Subcutaneous abdominal adipose tissue (tissue), 5 donors: Measurements from ENCODE around the gene TNFRSF25.
"Not testable (repeated sequence)": the region's sequence is repeated elsewhere in the genome, so short reads cannot be mapped to it uniquely, and the experiment has no call there.

ENCODE experiments used
- H3K27ac ChIP-seq: one replicate; pipeline ENCODE4 v1.7.0; 2013; ENCODE audit warnings: low read depth, mild to moderate bottlenecking, inconsistent platforms, low read length, moderate library complexity
- H3K27me3 ChIP-seq, 5 donors: one replicate each; pipeline ENCODE4 v1.7.0; 2013; ENCODE audit warnings: low read length in 5 of 5, inconsistent platforms in 1 of 5; ENCODE audit not compliant: control insufficient read depth in 5 of 5, insufficient read depth in 4 of 5
- H3K36me3 ChIP-seq, 5 donors: one replicate each; pipeline ENCODE4 v1.7.0; 2013; ENCODE audit warnings: low read length in 5 of 5; ENCODE audit not compliant: control insufficient read depth in 5 of 5, insufficient read depth in 5 of 5
- H3K4me1 ChIP-seq, 5 donors: one replicate each; pipeline ENCODE4 v1.7.0; 2013; ENCODE audit warnings: low read length in 5 of 5, mild to moderate bottlenecking in 3 of 5, moderate library complexity in 1 of 5; ENCODE audit not compliant: control insufficient read depth in 5 of 5, insufficient read depth in 5 of 5
- H3K4me3 ChIP-seq, 5 donors: one replicate each; pipeline ENCODE4 v1.7.0; 2013; ENCODE audit warnings: low read length in 5 of 5, low read depth in 1 of 5
- H3K9ac ChIP-seq, 5 donors: one replicate each; pipeline ENCODE4 v1.7.0; 2013; ENCODE audit warnings: low read length in 5 of 5, mild to moderate bottlenecking in 4 of 5, moderate library complexity in 3 of 5
- H3K9me3 ChIP-seq, 5 donors: one replicate each; pipeline ENCODE4 v1.7.0; 2013; ENCODE audit warnings: low read length in 5 of 5; ENCODE audit not compliant: control insufficient read depth in 5 of 5
- donor health status: healthy.
- donor health status: healthy.
- donor health status: healthy.
- donor health status: healthy.
- donor health status: healthy.

TNFRSF25 gene

DNA sequence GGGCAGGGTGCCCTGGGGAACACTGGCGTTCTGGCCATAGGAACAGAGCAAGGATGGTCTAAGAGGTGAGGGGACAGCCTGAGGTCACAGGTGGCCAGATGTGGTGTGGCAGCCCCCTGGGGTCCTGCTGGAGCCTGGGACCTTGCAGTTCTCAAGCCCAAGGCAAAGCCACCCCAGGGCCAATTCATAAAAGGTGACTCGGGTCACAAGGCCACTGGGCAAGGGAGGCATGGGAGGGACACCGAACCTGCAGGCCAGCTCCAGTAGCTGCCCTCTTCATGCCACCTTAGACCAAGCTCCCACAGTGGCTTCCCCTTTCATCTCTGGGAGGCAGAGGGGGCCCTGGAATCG is 19.3 kb downstream of the TNFRSF25 start:
- no peak overlapping the region for H3K4me3 ChIP-seq
- H3K27me3 ChIP-seq: peaks cover 30 to 49% (median 43%) of the 10 kb centered on the region in 5 donors
- H3K27ac ChIP-seq: no peak overlapping the region

DNA sequence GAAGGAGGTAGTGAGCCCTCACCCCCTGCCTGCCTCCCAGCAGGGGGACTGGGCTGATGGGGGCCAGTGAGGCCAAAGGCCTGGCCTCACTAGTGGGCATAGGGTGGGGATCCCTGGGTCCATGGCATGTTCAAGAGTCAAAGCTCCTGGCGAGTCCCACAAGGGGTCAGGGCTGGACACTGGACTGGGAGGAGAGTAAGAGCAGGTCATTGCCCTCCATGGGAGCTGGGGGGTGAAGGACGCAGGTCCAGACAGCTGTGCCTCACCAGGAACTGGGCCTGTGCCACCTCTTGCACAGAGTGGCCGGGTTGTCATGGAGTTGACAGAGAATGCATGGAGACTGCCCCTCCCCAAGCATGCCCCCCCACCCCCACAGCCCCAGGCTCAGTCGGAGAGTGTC is 20.0 kb downstream of the TNFRSF25 start:
- not testable (repeated sequence) for H3K9ac ChIP-seq, H3K36me3 ChIP-seq, H3K27ac ChIP-seq, H3K4me3 ChIP-seq, H3K9me3 ChIP-seq
- peaks cover 0 to 24% (median 11%) of the 10 kb centered on the region in 5 donors for H3K4me1 ChIP-seq
- peaks cover 35 to 49% (median 44%) of the 10 kb centered on the region in 5 donors for H3K27me3 ChIP-seq

More for the DNA sequence above, 19.3 kb downstream of the TNFRSF25 start:
- Histone ChIP-seq H3K36me3 (no peaks in the 10 kb centered on the region), H3K9me3 (no peaks in the 10 kb centered on the region), H3K4me1 (peaks cover 0 to 23% (median 11%) of the 10 kb centered on the region in 5 donors), H3K9ac (no peak overlapping the region)

DNA sequence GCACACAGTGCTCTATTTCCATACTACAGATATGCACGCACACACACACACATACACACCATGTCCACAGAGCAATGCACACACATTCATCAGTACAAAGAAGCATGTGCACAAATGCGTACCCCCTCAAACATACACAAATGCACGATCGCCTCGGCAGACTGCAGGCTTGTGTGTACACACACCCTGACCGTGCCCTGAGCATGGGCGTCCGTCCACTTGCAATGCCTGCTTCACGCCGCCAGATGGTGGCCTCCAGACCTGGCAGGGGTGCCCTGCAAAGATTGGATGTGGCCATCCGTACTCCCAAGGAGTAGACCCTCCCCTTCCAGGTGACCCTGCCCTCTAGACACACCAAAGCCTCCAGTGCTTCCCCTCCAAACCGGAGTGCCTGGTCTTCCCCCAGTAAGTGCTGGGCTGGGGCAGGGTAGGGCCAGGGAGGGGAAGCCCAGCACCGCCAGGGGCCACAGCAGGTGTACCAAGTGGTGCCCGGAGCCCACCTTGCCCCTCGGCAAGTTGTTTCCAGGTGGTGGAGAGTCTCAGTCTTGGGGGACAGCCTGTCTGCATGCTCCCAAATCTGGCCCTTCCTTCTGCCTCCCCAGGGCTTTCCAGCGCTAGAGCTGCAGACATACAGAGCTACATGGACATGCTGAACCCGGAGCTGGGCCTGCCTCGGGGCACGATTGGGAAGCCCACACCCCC is 20.8 kb downstream of the TNFRSF25 start:
- Histone ChIP-seq H3K9me3 (no peaks in the 10 kb centered on the region), H3K4me3 (no peak overlapping the region), H3K4me1 (peaks cover 0 to 29% (median 11%) of the 10 kb centered on the region in 5 donors), H3K27me3 (peaks cover 31 to 47% (median 41%) of the 10 kb centered on the region in 5 donors), H3K27ac (no peak overlapping the region), H3K9ac (no peak overlapping the region), H3K36me3 (no peaks in the 10 kb centered on the region)

DNA sequence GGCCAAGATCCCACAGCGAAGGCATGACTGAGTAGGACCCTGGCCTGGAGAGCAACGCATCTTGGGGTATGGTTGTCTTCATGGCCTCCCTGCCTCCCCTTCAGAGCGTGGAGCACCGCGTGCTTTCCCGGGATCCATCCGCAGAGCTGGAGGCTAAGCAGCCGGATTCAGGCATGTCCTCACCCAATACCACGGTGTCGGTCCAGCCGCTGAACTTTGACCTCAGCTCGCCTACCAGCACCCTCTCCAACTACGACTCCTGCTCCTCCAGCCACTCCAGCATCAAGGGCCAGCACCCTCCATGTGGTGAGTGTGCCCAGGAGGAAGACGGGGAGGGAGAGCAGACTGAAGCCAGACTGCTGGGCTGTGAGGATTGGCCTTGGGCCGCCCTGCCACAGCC is 21.6 kb downstream of the TNFRSF25 start:
- no peaks in the 10 kb centered on the region for H3K9me3 ChIP-seq
- H3K9ac ChIP-seq: no peak overlapping the region
- H3K27me3 ChIP-seq: peaks cover 25 to 41% (median 36%) of the 10 kb centered on the region in 5 donors
- no peaks in the 10 kb centered on the region for H3K36me3 ChIP-seq
- H3K4me1 ChIP-seq: peaks cover 0 to 29% (median 10%) of the 10 kb centered on the region in 5 donors
- no peak overlapping the region for H3K27ac ChIP-seq
- no peak overlapping the region for H3K4me3 ChIP-seq

DNA sequence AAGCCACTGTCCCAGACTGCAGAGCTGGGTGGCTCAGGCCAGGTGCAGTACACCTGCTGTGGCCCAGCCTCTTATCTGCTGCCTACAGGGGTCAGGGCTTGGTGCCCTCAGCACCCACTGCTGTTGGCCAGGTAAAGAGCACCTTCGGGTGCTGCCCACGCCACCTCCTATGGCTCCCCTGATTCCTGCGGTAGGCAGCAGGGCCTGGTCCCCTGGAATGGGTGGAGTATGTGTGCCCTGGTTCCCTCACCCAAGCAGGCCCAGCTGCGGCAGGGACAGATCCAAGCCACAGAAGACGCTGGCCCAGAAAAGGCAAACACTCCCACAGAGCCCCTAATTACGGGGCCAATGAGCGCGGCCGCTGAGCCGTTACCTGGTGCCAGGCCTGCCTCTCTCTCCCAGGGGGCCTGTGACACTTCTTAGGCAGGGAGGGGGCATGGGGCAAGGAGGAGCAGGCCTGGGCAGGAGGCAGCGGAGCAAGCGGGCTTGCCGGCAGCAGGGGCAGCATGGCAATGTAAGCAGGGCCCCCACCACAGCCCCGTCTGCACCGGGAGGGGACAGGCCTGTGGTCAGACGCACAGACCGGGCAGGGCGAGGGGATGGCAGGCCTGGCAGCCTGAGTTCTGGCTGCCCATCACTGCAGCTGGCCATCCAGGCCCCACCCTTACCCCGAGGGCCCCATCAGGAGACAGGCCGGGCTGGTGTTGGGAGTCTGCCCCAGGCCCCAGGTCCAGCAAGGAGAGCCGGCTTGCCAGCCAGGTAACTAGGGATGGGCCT is 22.4 kb downstream of the TNFRSF25 start:
- H3K4me3 ChIP-seq: no peak overlapping the region
- no peak overlapping the region for H3K9ac ChIP-seq
- no peaks in the 10 kb centered on the region for H3K36me3 ChIP-seq
- H3K4me1 ChIP-seq: peaks cover 0 to 22% (median 6%) of the 10 kb centered on the region in 5 donors
- peaks cover 21 to 37% (median 33%) of the 10 kb centered on the region in 5 donors for H3K27me3 ChIP-seq
- no peaks in the 10 kb centered on the region for H3K9me3 ChIP-seq
- H3K27ac ChIP-seq: no peak overlapping the region

DNA sequence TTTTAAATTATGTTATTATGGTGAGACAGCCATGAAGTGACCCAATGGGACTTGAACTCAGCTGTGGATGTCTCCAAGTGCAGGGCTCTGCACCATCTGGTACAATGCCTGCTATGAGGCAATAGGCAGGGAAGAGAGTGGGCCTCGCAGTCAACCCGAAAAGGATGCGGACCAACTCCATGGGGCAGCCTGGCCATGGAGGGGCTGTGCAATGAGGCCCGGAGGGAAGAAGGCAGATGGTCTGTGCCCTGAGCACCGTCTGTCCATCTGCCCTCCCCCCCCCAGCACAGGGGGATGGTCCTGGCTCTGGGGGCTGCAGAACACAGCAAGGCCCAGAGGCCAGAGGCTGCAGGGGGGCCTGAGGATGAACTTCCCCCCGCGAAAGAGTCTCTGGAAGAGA is 24.4 kb downstream of the TNFRSF25 start:
- Histone ChIP-seq H3K27ac (no peak overlapping the region), H3K9me3 (no peaks in the 10 kb centered on the region), H3K36me3 (no peaks in the 10 kb centered on the region), H3K9ac (no peak overlapping the region), H3K4me1 (peaks cover 0 to 6% (median 3%) of the 10 kb centered on the region in 5 donors), H3K27me3 (peaks cover 10 to 27% (median 23%) of the 10 kb centered on the region in 5 donors), H3K4me3 (no peak overlapping the region)

DNA sequence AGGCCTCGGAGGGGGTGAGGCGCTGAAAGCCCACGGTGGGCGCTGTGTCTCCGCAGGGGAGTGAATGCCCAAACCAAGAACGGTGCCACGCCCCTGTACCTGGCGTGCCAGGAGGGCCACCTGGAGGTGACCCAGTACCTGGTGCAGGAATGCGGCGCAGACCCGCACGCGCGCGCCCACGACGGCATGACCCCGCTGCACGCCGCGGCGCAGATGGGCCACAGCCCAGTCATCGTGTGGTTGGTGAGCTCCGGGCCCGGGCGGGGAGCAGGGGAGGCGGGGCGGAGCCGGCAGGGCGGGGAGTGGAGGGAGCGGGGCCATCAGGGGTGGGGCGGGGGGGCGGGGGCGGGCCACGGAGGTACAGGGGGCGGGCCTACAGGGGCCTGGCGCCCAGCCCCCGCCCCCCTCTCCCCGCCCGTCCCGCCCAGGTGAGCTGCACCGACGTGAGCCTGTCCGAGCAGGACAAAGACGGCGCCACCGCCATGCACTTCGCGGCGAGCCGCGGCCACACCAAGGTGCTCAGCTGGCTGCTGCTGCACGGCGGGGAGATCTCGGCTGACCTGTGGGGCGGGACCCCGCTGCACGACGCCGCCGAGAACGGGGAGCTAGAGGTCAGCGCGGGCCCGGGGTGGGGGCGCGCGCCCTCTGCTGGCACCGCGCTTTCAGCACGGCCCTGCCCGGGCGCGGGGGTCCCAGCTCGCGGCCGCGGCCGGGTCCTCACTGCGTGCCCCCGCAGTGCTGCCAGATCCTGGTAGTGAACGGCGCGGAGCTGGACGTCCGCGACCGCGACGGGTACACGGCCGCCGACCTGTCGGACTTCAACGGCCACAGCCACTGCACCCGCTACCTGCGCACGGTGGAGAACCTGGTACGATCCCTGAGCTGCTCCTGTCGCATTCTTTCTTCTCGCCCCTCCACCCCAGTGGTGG is 25.5 kb downstream of the TNFRSF25 start:
- H3K4me1 ChIP-seq: peaks cover 0 to 6% (median 3%) of the 10 kb centered on the region in 5 donors
- no peaks in the 10 kb centered on the region for H3K36me3 ChIP-seq
- H3K4me3 ChIP-seq: peak overlapping the region in 1 of 5 donors; percentile 37
- H3K9ac ChIP-seq: no peak overlapping the region
- H3K9me3 ChIP-seq: no peaks in the 10 kb centered on the region
- H3K27me3 ChIP-seq: peaks cover 9 to 25% (median 24%) of the 10 kb centered on the region in 5 donors
- no peak overlapping the region for H3K27ac ChIP-seq

DNA sequence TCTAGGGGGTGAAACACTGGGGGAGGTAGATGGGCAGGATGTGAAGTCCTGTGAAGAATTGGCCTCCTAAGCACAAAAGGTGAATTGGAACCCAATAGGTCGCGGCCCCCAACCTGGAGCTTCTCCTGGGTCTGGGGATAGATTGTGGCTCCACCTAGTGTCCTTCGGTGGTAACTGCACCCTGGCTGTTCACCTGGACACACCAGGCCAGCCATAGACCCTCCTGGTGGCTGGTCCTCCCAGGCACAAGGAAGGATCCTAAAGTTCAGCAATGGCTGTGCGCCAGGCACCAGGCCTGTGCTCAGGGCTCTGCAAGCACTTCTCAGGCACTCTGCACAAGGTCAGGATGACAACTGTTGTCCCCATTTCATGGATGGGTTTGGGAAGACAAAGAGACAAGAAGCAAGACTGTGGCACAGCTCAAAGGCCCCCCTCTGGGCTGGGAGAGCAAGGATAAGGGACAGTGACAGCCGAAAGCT is 27.9 kb downstream of the TNFRSF25 start:
- H3K27ac ChIP-seq: no peak overlapping the region
- peaks cover 9 to 24% (median 17%) of the 10 kb centered on the region in 5 donors for H3K27me3 ChIP-seq
- H3K4me1 ChIP-seq: peaks cover 0 to 6% (median 3%) of the 10 kb centered on the region in 5 donors
- H3K36me3 ChIP-seq: no peaks in the 10 kb centered on the region
- no peaks in the 10 kb centered on the region for H3K9me3 ChIP-seq
- H3K4me3 ChIP-seq: no peak overlapping the region
- H3K9ac ChIP-seq: no peak overlapping the region

DNA sequence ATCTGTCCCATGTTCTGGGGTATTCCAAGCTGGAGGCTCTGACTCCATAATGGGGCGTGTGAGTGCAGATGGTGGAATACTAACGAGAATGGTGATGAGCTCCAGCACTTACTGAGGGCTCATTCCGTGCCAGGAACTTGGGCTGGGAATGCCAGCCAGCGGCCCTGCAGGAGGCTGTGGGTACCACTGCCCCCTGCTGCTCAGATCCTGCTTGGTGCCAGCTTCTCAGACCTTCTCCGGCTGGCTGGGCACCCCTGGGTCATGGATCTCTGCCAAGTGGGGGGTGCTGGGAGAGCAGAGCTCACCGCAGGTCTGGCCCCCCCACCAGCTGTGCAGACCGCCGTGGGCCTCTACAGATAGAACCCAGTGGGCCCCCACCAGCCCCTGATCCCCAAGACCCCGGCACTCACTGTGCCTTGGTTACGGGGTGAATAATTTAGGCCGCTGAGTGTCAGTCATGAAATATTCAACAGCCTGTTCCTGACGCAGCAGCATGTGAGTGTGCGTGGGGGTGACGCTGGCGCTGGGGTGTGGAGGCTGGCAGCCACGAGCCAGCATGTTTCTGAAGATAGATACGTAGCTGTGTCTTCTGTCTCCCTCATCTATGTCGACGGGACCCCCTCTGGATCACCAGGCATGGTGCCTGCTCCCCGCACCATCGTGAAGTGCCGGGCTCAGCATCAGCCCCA is 28.8 kb downstream of the TNFRSF25 start:
- not testable (repeated sequence) for H3K36me3 ChIP-seq, H3K4me1 ChIP-seq, H3K4me3 ChIP-seq, H3K27ac ChIP-seq, H3K9me3 ChIP-seq, H3K9ac ChIP-seq
- peaks cover 9 to 24% (median 17%) of the 10 kb centered on the region in 5 donors for H3K27me3 ChIP-seq
